Naive thymus-derived CD4-positive, alpha-beta T cell (primary cell): ENCODE measurements around the gene CGNL1. TPM values are rescaled to one million over a fixed set of nuclear protein-coding genes. Genes with fewer than 3 reads are reported as not detected.

ENCODE experiments used
- ATAC-seq: fragments of 150-1000 bp; cut with Tn5 transposase; 2 replicates; pipeline ENCODE4 v1.10.0; 2021; ENCODE audit warnings: mild to moderate bottlenecking, moderate library complexity
- CTCF ChIA-PET: fragments of 350-600 bp; sonication (Branson Sonifier 250); formaldehyde crosslinking; loops from one replicate; lab custom pipeline; 2021; ENCODE audit warnings: antibody characterized with exemption; lab: Charles Lee
- POLR2A ChIA-PET: fragments of 350-600 bp; sonication (Branson Sonifier 250); formaldehyde crosslinking; loops from one replicate; lab custom pipeline; 2021; ENCODE audit warnings: antibody characterized with exemption, inconsistent platforms; lab: Charles Lee
- DNase-seq, 9 donors: peaks; one replicate each; pipeline versions ENCODE4 v3.0.0 to v3.0.0-alpha.2; 2020 to 2022; ENCODE audit warnings: mixed read lengths in 1 of 9
- H3K27ac ChIP-seq: one replicate; pipeline ENCODE4 v1.7.0; 2013; ENCODE audit warnings: mild to moderate bottlenecking, low read depth, low read length, moderate library complexity
- H3K27me3 ChIP-seq, 2 donors: one replicate each; pipeline ENCODE4 v1.7.0; 2013; ENCODE audit warnings: low read length in 2 of 2, mild to moderate bottlenecking in 2 of 2, moderate library complexity in 2 of 2; ENCODE audit not compliant: control insufficient read depth in 2 of 2, insufficient read depth in 2 of 2
- H3K36me3 ChIP-seq, 3 experiments: 1 replicate in 2 of 3; 2 replicates in 1 of 3; pipeline ENCODE4 v1.7.0; 2013; ENCODE audit warnings: low read length in 3 of 3, mild to moderate bottlenecking in 3 of 3, moderate library complexity in 1 of 3; ENCODE audit not compliant: insufficient read depth in 3 of 3, control insufficient read depth in 2 of 3
- H3K4me1 ChIP-seq, 2 donors: one replicate each; pipeline ENCODE4 v1.7.0; 2013; ENCODE audit warnings: low read length in 2 of 2, mild to moderate bottlenecking in 2 of 2, moderate library complexity in 1 of 2; ENCODE audit not compliant: control insufficient read depth in 2 of 2, insufficient read depth in 2 of 2
- H3K4me3 ChIP-seq: 2 replicates; pipeline ENCODE4 v1.7.0; 2013; ENCODE audit warnings: mild to moderate bottlenecking, low read length
- H3K9me3 ChIP-seq, 3 experiments: 1 replicate in 2 of 3; 2 replicates in 1 of 3; pipeline ENCODE4 v1.7.0; 2013; ENCODE audit warnings: low read length in 3 of 3; ENCODE audit not compliant: control insufficient read depth in 2 of 3
- H3K27ac Mint-ChIP-seq, 9 donors: one replicate each; pipeline ENCODE4 v1.8.0; 2020 to 2022; ENCODE audit warnings: mixed read lengths in 9 of 9, mild to moderate bottlenecking in 8 of 9, moderate library complexity in 5 of 9, inconsistent platforms in 2 of 9
- H3K27me3 Mint-ChIP-seq, 5 donors: one replicate each; pipeline ENCODE4 v1.8.0; 2021 to 2022; ENCODE audit warnings: mixed read lengths in 5 of 5, mild to moderate bottlenecking in 1 of 5
- H3K36me3 Mint-ChIP-seq, 5 donors: one replicate each; pipeline ENCODE4 v1.8.0; 2020 to 2022; ENCODE audit warnings: mixed read lengths in 5 of 5, mild to moderate bottlenecking in 3 of 5, inconsistent platforms in 1 of 5
- H3K4me1 Mint-ChIP-seq, 7 donors: one replicate each; pipeline ENCODE4 v1.8.0; 2020 to 2022; ENCODE audit warnings: mixed read lengths in 7 of 7, mild to moderate bottlenecking in 3 of 7, inconsistent platforms in 1 of 7
- H3K4me3 Mint-ChIP-seq, 10 donors: one replicate each; pipeline ENCODE4 v1.8.0; 2020 to 2022; ENCODE audit warnings: mild to moderate bottlenecking in 10 of 10, mixed read lengths in 10 of 10, moderate library complexity in 6 of 10, inconsistent platforms in 2 of 10
- H3K9me3 Mint-ChIP-seq, 11 donors: one replicate each; pipeline ENCODE4 v1.8.0; 2020 to 2022; ENCODE audit warnings: mixed read lengths in 11 of 11, mild to moderate bottlenecking in 4 of 11, inconsistent platforms in 1 of 11, moderate library complexity in 1 of 11
- intact Hi-C, 2 donors: fragments of 100-400 bp; cut with micrococcal nuclease; formaldehyde crosslinking; loops; one replicate each; pipeline ENCODE4 v1.15.1; 2023
- polyA plus RNA-seq, 2 donors: library from polyadenylated mRNA; unstranded; fragments of 300-500 nt; fragmentation: Illumina TruSeq; gene quantifications; one replicate each; pipeline ENCODE4 v1.2.3, GENCODE V29; 2021
- total RNA-seq, 6 experiments: library from RNA in 5 of 6; stranded (reverse) in 5 of 6; gene quantifications; 1 replicate in 5 of 6; 2 replicates in 1 of 6; pipeline ENCODE4 v1.2.3 and lab custom pipeline; 2021 to 2026

The CGNL1 gene
- total and polyA plus RNA-seq, 7 experiments from 2014 or later, result not detected

GRCh38 chr15:57500256-57500655 lies 124.0 kb downstream of the CGNL1 start:
- Histone ChIP-seq H3K4me3 (no peak overlapping the region), H3K36me3 (no peaks in the 10 kb centered on the region), H3K27me3 (no peaks in the 10 kb centered on the region), H3K9me3 (no peaks in the 10 kb centered on the region), H3K4me1 (no peaks in the 10 kb centered on the region), H3K27ac (no peak overlapping the region)
- peaks cover 0 to 2% (median 0%) of the 10 kb centered on the region in 11 donors for H3K9me3 Mint-ChIP-seq
- POLR2A ChIA-PET, result no interaction called here
- ATAC-seq (no peak), DNase-seq (no peak)
- H3K27ac Mint-ChIP-seq, result no peak overlapping the region
- intact Hi-C loops, result no loop called here
- no peaks in the 10 kb centered on the region for H3K36me3 Mint-ChIP-seq
- peaks cover 0 to 7% (median 0%) of the 10 kb centered on the region in 5 donors for H3K27me3 Mint-ChIP-seq
- CTCF ChIA-PET, result no interaction called here
- H3K4me1 Mint-ChIP-seq, result peaks cover 0 to 2% (median 0%) of the 10 kb centered on the region in 7 donors
- H3K4me3 Mint-ChIP-seq, result no peak overlapping the region

GRCh38 chr15:57500979-57501576 lies 124.8 kb downstream of the CGNL1 start:
- intact Hi-C loops, result no loop called here
- Mint-ChIP-seq H3K27ac (no peak overlapping the region), H3K4me1 (peaks cover 0 to 2% (median 0%) of the 10 kb centered on the region in 7 donors), H3K4me3 (no peak overlapping the region), H3K27me3 (peaks cover 0 to 7% (median 0%) of the 10 kb centered on the region in 5 donors), H3K36me3 (no peaks in the 10 kb centered on the region), H3K9me3 (peaks cover 0 to 2% (median 0%) of the 10 kb centered on the region in 11 donors)
- no peaks in the 10 kb centered on the region for H3K27me3 ChIP-seq
- H3K36me3 ChIP-seq, result no peaks in the 10 kb centered on the region
- no peak for DNase-seq
- H3K9me3 ChIP-seq, result no peaks in the 10 kb centered on the region
- H3K27ac ChIP-seq, result no peak overlapping the region
- ChIA-PET POLR2A (no interaction called here), CTCF (no interaction called here)
- no peak for ATAC-seq
- H3K4me3 ChIP-seq, result no peak overlapping the region
- H3K4me1 ChIP-seq, result no peaks in the 10 kb centered on the region

GRCh38 chr15:57502116-57502515 lies 125.8 kb downstream of the CGNL1 start:
- POLR2A ChIA-PET, result no interaction called here
- Histone ChIP-seq H3K27me3 (no peaks in the 10 kb centered on the region), H3K4me3 (no peak overlapping the region), H3K4me1 (no peaks in the 10 kb centered on the region), H3K27ac (no peak overlapping the region), H3K9me3 (no peaks in the 10 kb centered on the region), H3K36me3 (no peaks in the 10 kb centered on the region)
- ATAC-seq, result no peak
- H3K4me3 Mint-ChIP-seq, result no peak overlapping the region
- peaks cover 0 to 2% (median 0%) of the 10 kb centered on the region in 11 donors for H3K9me3 Mint-ChIP-seq
- intact Hi-C loops, result no loop called here
- no peak for DNase-seq
- no peak overlapping the region for H3K27ac Mint-ChIP-seq
- peaks cover 0 to 4% (median 0%) of the 10 kb centered on the region in 5 donors for H3K27me3 Mint-ChIP-seq
- H3K36me3 Mint-ChIP-seq, result no peaks in the 10 kb centered on the region
- CTCF ChIA-PET, result no interaction called here
- H3K4me1 Mint-ChIP-seq, result peaks cover 0 to 2% (median 0%) of the 10 kb centered on the region in 7 donors

DNA sequence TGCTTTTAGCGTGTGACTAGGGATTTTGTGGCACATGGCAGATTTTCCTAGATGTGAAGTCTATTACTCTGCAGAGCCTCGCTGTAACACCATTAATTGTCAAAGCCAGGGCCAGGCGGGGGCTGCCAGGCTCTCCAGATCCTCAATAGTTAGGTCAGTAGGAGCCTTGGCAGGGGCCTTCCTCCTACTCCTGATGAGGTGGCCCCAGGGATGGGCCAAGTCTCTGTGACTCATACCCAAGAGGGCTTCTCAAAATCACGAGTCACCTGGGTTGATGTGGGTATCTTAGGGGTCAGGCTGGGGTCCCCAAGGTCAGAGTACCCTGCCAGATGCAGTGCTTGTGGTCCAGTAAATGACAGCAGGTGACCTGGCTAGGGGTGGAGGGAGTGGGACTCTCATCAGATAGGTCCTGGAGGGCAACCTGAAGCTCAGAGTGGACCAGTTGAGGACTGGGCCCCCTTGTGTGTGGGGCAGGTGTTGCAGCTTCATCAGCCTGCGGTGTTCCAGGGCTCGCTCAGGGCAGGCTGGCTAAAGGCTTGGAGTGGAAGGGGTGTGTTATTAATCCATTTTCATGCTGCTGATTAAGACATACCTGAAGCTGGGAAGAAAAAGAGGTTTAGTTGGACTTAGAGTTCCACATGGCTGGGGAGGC lies 126.9 kb downstream of the CGNL1 start:
- no peaks in the 10 kb centered on the region for H3K9me3 ChIP-seq
- DNase-seq, result no peak
- H3K4me3 ChIP-seq, result no peak overlapping the region
- intact Hi-C loops, result no loop called here
- Mint-ChIP-seq H3K4me3 (no peak overlapping the region), H3K27ac (no peak overlapping the region), H3K4me1 (peaks cover 0 to 2% (median 0%) of the 10 kb centered on the region in 7 donors), H3K9me3 (peaks cover 0 to 2% (median 0%) of the 10 kb centered on the region in 11 donors), H3K27me3 (peaks cover 0 to 4% (median 0%) of the 10 kb centered on the region in 5 donors), H3K36me3 (no peaks in the 10 kb centered on the region)
- H3K27ac ChIP-seq, result no peak overlapping the region
- ChIA-PET POLR2A (no interaction called here), CTCF (no interaction called here)
- no peaks in the 10 kb centered on the region for H3K27me3 ChIP-seq
- H3K4me1 ChIP-seq, result no peaks in the 10 kb centered on the region
- ATAC-seq, result no peak
- H3K36me3 ChIP-seq, result no peaks in the 10 kb centered on the region

DNA sequence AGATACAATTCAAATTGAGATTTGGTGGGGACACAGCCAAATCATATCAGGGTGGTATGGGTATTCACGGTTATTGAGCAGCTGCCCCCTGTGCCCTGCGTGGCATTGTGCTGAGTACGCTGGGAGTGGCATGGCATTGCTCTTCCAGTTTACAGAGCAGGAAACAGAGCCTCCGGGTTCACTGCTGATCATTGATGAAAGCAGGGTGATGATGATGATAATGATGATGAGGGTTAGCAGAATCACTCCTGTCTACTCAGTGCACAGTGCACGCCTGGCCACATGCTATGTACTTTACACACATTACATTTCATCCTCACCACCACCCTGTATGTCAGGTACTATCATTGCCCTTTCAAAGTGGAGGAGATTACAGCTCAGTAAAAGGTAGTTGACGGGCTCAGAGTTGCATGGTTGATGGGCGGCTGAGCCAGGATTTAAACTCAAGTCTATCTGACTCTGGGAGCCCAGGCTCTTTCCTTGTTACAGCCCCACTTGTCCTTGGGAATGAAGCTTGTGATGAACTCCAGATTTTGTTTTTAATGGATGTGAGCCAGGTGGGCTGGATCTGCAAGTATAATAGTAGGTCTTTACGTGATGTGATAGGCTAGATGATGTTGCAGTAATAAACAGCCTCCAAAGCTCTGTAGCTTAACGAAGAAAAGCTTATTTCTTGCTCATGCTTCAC lies 127.8 kb downstream of the CGNL1 start:
- peak overlapping the region in 1 of 9 donors; percentile 15 for H3K27ac Mint-ChIP-seq
- Histone ChIP-seq H3K4me1 (no peaks in the 10 kb centered on the region), H3K9me3 (no peaks in the 10 kb centered on the region), H3K4me3 (no peak overlapping the region), H3K27me3 (no peaks in the 10 kb centered on the region), H3K36me3 (no peaks in the 10 kb centered on the region), H3K27ac (no peak overlapping the region)
- H3K27me3 Mint-ChIP-seq, result peaks cover 0 to 4% (median 0%) of the 10 kb centered on the region in 5 donors
- intact Hi-C loops, result no loop called here
- H3K9me3 Mint-ChIP-seq, result peaks cover 0 to 2% (median 0%) of the 10 kb centered on the region in 11 donors
- H3K4me3 Mint-ChIP-seq, result no peak overlapping the region
- POLR2A ChIA-PET, result no interaction called here
- CTCF ChIA-PET, result no interaction called here
- ATAC-seq (no peak), DNase-seq (no peak)
- peaks cover 0 to 2% (median 0%) of the 10 kb centered on the region in 7 donors for H3K4me1 Mint-ChIP-seq
- H3K36me3 Mint-ChIP-seq, result no peaks in the 10 kb centered on the region

- Mint-ChIP-seq H3K9me3 (peaks cover 0 to 2% (median 0%) of the 10 kb centered on the region in 11 donors), H3K4me3 (no peak overlapping the region), H3K27me3 (peaks cover 0 to 4% (median 2%) of the 10 kb centered on the region in 5 donors), H3K27ac (no peak overlapping the region), H3K36me3 (no peaks in the 10 kb centered on the region), H3K4me1 (peaks cover 0 to 2% (median 0%) of the 10 kb centered on the region in 7 donors)
- ATAC-seq, result no peak
- DNase-seq, result no peak
- Histone ChIP-seq H3K9me3 (no peaks in the 10 kb centered on the region), H3K27ac (no peak overlapping the region), H3K27me3 (no peaks in the 10 kb centered on the region), H3K4me1 (no peaks in the 10 kb centered on the region), H3K36me3 (no peaks in the 10 kb centered on the region), H3K4me3 (no peak overlapping the region)
- POLR2A ChIA-PET, result no interaction called here
- intact Hi-C loops, result no loop called here
- CTCF ChIA-PET, result no interaction called here
These were observed 128.3 kb downstream of the CGNL1 start for GRCh38 chr15:57504599-57504940.
